Breast epithelium (tissue), 4 donors: Measurements from ENCODE around the gene KRTAP5-3. TPM values are rescaled to one million over a fixed set of nuclear protein-coding genes. Genes with fewer than 3 reads are reported as not detected.
"Not testable (repeated sequence)": the region's sequence is repeated elsewhere in the genome, so short reads cannot be mapped to it uniquely, and the experiment has no call there.

Experiments used
- DNase-seq, 2 donors: peaks; one replicate each; pipeline ENCODE4 v3.0.0-alpha.2; 2019; ENCODE audit warnings: low spot score in 2 of 2
- H3K27ac ChIP-seq, 2 donors: fragments of 200-600 bp; sonication (generic) in 1 of 2; one replicate each; pipeline ENCODE4 v1.5.1; 2016 to 2019; ENCODE audit warnings: mild to moderate bottlenecking in 1 of 2
- H3K27me3 ChIP-seq, 2 donors: fragments of 200-600 bp; sonication (generic) in 1 of 2; one replicate each; pipeline versions ENCODE4 v1.5.1 to v1.6.0; 2017 to 2019; ENCODE audit warnings: control low read depth in 1 of 2, mild to moderate bottlenecking in 1 of 2
- H3K36me3 ChIP-seq: fragments of 200-600 bp; one replicate; pipeline ENCODE4 v1.5.1; 2019
- H3K4me1 ChIP-seq, 2 donors: fragments of 200-600 bp; sonication (generic); one replicate each; pipeline ENCODE4 v1.5.1; 2016 to 2019; ENCODE audit warnings: control low read depth in 1 of 2
- H3K4me3 ChIP-seq, 3 donors: fragments of 200-600 bp; sonication (generic); 1 replicate in 2 of 3; 2 replicates in 1 of 3; pipeline ENCODE4 v1.5.1; 2016 to 2019; ENCODE audit warnings: mild to moderate bottlenecking in 3 of 3, moderate library complexity in 2 of 3
- H3K9me3 ChIP-seq, 2 donors: fragments of 200-600 bp; sonication (generic) in 1 of 2; one replicate each; pipeline ENCODE4 v1.5.1; 2016 to 2019; ENCODE audit warnings: control low read depth in 1 of 2
- CTCF ChIP-seq, 3 donors: fragments of 450-650 bp; IDR thresholded peaks; one replicate each; pipeline ENCODE4 v1.5.1; 2016 to 2017; ENCODE audit warnings: antibody characterized with exemption in 3 of 3, mild to moderate bottlenecking in 3 of 3, moderate library complexity in 3 of 3
- POLR2A ChIP-seq: fragments of 450-650 bp; IDR thresholded peaks from one replicate; pipeline ENCODE4 v1.6.1; 2016; ENCODE audit warnings: antibody characterized with exemption, mild to moderate bottlenecking, moderate library complexity
- POLR2AphosphoS5 ChIP-seq, 3 donors: sonication (generic); formaldehyde crosslinking; IDR thresholded peaks; one replicate each; pipeline ENCODE4 v1.6.1; 2017; ENCODE audit warnings: antibody characterized with exemption in 3 of 3
- intact Hi-C: fragments of 100-400 bp; cut with DNase I; formaldehyde crosslinking; loops from one replicate; pipeline ENCODE4 v1.15.1; 2023; ENCODE audit warnings: low total_unique reads
- total RNA-seq, 3 donors: library from RNA; depleted of rRNA; stranded (reverse); fragments of >200 nt; gene quantifications; one replicate each; pipeline ENCODE4 v1.1.0, GENCODE V29; 2016

Gene KRTAP5-3
- total RNA-seq, 3 donors from 2014 or later, result not detected

- intact Hi-C loops, result no loop called here
- no peak within 1 kb of the TSS for H3K27ac ChIP-seq
- no peaks in the 10 kb centered on the region for H3K4me1 ChIP-seq
- no peak for DNase-seq
- no peak within 1 kb of the TSS for H3K4me3 ChIP-seq
- no peak for TF ChIP-seq POLR2A
- no peaks in the 10 kb centered on the region for H3K27me3 ChIP-seq
- H3K36me3 ChIP-seq, result no peaks in the 10 kb centered on the region
- H3K9me3 ChIP-seq, result no peaks in the 10 kb centered on the region
Observed at GRCh38 chr11:1597994-1598380, 10.3 kb downstream of the KRTAP5-3 start, which contains the start of gene KRTAP5-2. KRTAP5-2 (minus strand) TSS chr11:1598294; CDS start chr11:1598250, 44 bp downstream.

- H3K9me3 ChIP-seq, result no peaks in the 10 kb centered on the region
- H3K36me3 ChIP-seq, result no peaks in the 10 kb centered on the region
- TF ChIP-seq CTCF (IDR thresholded peaks at IDR 0.05) (no peak), POLR2AphosphoS5 (IDR thresholded peaks at IDR 0.05) (no peak), POLR2A (no peak)
- no peak overlapping the region for H3K4me3 ChIP-seq
- no peak for DNase-seq
- intact Hi-C loops, result no loop called here
- H3K27me3 ChIP-seq, result no peaks in the 10 kb centered on the region
- no peak overlapping the region for H3K27ac ChIP-seq
- H3K4me1 ChIP-seq, result no peaks in the 10 kb centered on the region
Observed at GRCh38 chr11:1597331-1597993, 10.8 kb downstream of the KRTAP5-3 start.

- H3K27ac ChIP-seq, H3K9me3 ChIP-seq, intact Hi-C loops, H3K27me3 ChIP-seq, DNase-seq, H3K4me1 ChIP-seq, H3K4me3 ChIP-seq, H3K36me3 ChIP-seq: not testable (repeated sequence)
Observed at GRCh38 chr11:1596576-1597121, 11.6 kb downstream of the KRTAP5-3 start.

GRCh38 chr11:1595994-1596575, 12.2 kb downstream of the KRTAP5-3 start:
- H3K36me3 ChIP-seq, H3K27ac ChIP-seq, intact Hi-C loops, H3K9me3 ChIP-seq, H3K27me3 ChIP-seq, H3K4me1 ChIP-seq, H3K4me3 ChIP-seq, DNase-seq: not testable (repeated sequence)

GRCh38 chr11:1592628-1593027, 15.6 kb downstream of the KRTAP5-3 start:
- intact Hi-C loops, result loop anchor here (1.0 kb wide), 1 partner anchor 15 kb away; no protein-coding TSS in a partner anchor
- TF ChIP-seq POLR2AphosphoS5 (IDR thresholded peaks at IDR 0.05) (no peak), POLR2A (no peak), CTCF (IDR thresholded peaks at IDR 0.05) (no peak)
- Histone ChIP-seq H3K4me3 (no peak overlapping the region), H3K27ac (no peak overlapping the region), H3K4me1 (no peaks in the 10 kb centered on the region), H3K27me3 (no peaks in the 10 kb centered on the region), H3K9me3 (no peaks in the 10 kb centered on the region), H3K36me3 (no peaks in the 10 kb centered on the region)
- DNase-seq, result no peak

GRCh38 chr11:1589996-1590395, 18.3 kb downstream of the KRTAP5-3 start:
- Histone ChIP-seq H3K36me3 (no peaks in the 10 kb centered on the region), H3K4me3 (no peak overlapping the region), H3K9me3 (no peaks in the 10 kb centered on the region), H3K27me3 (no peaks in the 10 kb centered on the region), H3K27ac (no peak overlapping the region), H3K4me1 (no peaks in the 10 kb centered on the region)
- DNase-seq, result no peak
- intact Hi-C loops, result no loop called here
- TF ChIP-seq POLR2A (no peak), POLR2AphosphoS5 (IDR thresholded peaks at IDR 0.05) (no peak), CTCF (IDR thresholded peaks at IDR 0.05) (no peak)

GRCh38 chr11:1589191-1589963, 18.9 kb downstream of the KRTAP5-3 start:
- H3K9me3 ChIP-seq, H3K27me3 ChIP-seq, H3K27ac ChIP-seq, H3K4me3 ChIP-seq, intact Hi-C loops, H3K4me1 ChIP-seq, DNase-seq, H3K36me3 ChIP-seq: not testable (repeated sequence)
